ENCODE data around the gene MYO5B. TPM values are rescaled to one million over a fixed set of nuclear protein-coding genes. Genes with fewer than 3 reads are reported as not detected.

The MYO5B gene
- total RNA-seq, 4 donors from 2014 or later = 105 to 213 (median 183) TPM

DNA sequence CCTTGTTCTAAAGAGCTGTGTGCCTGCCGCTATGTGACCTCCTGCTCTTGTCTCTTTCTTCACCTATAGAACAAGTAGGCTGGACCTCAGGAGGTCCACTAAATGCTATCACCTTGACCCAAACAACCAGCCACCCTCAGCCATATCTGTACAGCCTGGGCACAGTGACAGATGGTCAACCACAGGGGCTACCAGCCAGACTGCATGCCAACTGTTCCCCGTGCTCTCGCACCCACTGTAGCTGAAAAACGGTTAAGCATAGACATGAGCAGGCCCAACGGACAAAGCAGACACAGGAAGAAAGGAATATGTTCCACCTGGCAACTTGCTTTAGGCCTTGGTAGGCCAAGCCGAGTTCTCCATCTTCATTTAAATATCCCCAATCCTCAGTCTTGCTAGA, 338.5 kb downstream of the MYO5B start:
- H3K36me3 ChIP-seq = peaks cover 0 to 11% (median 0%) of the 10 kb centered on the region in 3 donors
- DNase-seq = no peak
- no peak overlapping the region for H3K4me3 ChIP-seq
- TF ChIP-seq, protein P1, sequence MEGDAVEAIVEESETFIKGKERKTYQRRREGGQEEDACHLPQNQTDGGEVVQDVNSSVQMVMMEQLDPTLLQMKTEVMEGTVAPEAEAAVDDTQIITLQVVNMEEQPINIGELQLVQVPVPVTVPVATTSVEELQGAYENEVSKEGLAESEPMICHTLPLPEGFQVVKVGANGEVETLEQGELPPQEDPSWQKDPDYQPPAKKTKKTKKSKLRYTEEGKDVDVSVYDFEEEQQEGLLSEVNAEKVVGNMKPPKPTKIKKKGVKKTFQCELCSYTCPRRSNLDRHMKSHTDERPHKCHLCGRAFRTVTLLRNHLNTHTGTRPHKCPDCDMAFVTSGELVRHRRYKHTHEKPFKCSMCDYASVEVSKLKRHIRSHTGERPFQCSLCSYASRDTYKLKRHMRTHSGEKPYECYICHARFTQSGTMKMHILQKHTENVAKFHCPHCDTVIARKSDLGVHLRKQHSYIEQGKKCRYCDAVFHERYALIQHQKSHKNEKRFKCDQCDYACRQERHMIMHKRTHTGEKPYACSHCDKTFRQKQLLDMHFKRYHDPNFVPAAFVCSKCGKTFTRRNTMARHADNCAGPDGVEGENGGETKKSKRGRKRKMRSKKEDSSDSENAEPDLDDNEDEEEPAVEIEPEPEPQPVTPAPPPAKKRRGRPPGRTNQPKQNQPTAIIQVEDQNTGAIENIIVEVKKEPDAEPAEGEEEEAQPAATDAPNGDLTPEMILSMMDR (IDR thresholded peaks at IDR 0.05) = no peak
- TF ChIP-seq POLR2A (IDR thresholded peaks at IDR 0.05) = no peak
- H3K27ac ChIP-seq = no peak overlapping the region
- peaks cover 0 to 22% (median 3%) of the 10 kb centered on the region in 4 donors for H3K4me1 ChIP-seq
- H3K27me3 ChIP-seq = no peaks in the 10 kb centered on the region
- no peaks in the 10 kb centered on the region for H3K9me3 ChIP-seq

DNA sequence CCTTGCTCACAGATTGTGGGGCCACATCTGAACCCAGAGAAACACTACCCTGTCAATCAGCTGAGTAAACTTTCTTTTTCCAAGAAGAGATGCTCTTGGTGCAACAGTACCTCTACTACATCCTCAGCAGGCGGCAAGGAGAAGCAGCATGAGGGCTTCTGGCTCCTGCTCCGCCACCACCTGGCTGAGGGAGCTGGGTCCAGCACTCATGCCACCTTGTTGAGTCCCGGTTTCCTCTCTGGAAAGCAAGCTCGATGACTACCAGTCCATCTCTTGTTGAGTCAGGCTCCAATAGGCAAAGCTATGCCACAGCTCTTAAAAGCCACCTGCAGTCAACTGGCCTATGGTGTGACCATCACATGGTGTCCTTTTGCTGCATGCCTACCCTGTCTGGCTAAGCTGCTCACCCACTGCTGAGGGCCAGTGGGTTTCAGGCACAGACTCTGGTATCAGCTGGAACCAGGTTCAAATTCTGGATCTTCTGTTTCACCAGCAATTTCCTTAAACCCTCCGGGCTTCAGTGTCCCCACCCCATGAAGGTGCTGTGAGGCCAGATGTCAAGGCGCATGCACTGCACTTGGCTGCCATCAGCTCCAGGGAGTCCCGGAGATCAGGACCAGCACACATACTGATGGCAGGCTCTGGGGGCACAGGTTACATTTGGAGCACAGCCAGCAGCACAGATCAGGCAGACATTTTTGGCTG, 339.1 kb downstream of the MYO5B start:
- no peak for TF ChIP-seq POLR2A (IDR thresholded peaks at IDR 0.05)
- TF ChIP-seq, protein P1 (IDR thresholded peaks at IDR 0.05) = no peak
- Histone ChIP-seq H3K4me3 (no peak overlapping the region), H3K27me3 (no peaks in the 10 kb centered on the region), H3K36me3 (peaks cover 0 to 11% (median 0%) of the 10 kb centered on the region in 3 donors), H3K27ac (no peak overlapping the region), H3K4me1 (peaks cover 0 to 22% (median 3%) of the 10 kb centered on the region in 4 donors), H3K9me3 (no peaks in the 10 kb centered on the region)
- no peak for DNase-seq

DNA sequence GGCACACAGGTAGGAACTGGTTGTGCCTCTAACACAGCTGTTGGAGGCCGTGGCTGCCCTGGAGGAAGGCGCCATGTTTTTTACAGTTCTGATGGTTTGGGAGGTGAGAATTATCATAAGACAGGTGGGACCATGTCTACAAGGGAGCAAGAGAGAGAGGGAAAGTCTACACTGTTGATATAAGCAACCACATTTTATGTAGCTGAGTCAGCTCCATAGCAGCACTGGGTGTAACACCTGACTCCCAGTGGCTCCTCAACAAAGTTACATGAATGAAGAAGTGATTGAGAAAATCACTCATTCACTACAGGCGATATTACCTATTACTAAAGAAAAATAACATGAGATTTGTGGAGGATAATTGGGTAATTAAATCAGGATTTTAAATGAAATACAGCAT, 340.3 kb downstream of the MYO5B start:
- H3K36me3 ChIP-seq = peaks cover 0 to 11% (median 0%) of the 10 kb centered on the region in 3 donors

DNA sequence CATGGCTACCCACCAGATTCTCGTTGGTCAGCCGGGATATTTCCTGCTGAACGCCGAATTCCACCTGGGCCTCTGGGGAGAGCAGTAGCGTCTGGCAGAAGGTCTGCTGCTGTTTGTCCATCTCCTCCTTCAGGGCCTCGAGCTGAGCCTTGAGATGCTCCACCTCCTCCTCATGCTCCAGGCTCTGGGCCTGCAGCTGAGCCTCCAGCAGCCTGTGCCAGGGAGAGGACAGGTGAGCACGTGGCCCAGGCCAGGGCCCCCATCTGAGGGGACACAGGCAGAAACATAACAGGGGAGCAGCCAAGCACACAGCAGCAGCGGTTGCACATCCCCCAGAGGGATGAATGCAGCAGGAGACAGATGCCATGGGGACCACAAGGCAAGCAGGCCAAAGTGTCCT, 341.5 kb downstream of the MYO5B start:
- H3K36me3 ChIP-seq = peaks cover 0 to 11% (median 0%) of the 10 kb centered on the region in 3 donors

More for the DNA sequence above, 340.3 kb downstream of the MYO5B start:
- Histone ChIP-seq H3K27me3 (no peaks in the 10 kb centered on the region), H3K27ac (no peak overlapping the region), H3K9me3 (no peaks in the 10 kb centered on the region), H3K4me1 (peaks cover 0 to 18% (median 3%) of the 10 kb centered on the region in 4 donors), H3K4me3 (no peak overlapping the region)
- TF ChIP-seq POLR2A (IDR thresholded peaks at IDR 0.05) = no peak
- TF ChIP-seq, protein P1 (IDR thresholded peaks at IDR 0.05) = no peak
- no peak for DNase-seq

DNA sequence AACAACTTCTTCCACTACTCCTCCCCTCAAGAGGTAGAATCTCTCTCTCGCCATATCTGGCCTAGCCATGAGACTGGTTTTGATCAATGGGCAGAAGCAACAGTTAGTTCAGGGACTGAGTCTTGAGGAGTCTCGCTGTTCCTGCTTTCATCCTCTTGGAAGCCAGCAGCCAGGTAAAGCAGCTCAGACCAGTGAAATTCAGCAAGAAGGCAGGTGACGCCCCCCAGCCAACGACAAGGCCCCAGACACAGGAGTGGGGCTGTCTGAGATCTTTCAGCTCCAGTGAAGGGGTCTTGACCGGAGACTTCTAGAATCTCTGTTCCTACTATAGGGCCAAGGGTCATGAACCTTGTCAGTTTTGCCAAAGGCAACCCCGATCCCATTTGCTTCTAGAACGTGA, 341.9 kb downstream of the MYO5B start:
- DNase-seq = no peak
- no peaks in the 10 kb centered on the region for H3K9me3 ChIP-seq
- H3K36me3 ChIP-seq = peaks cover 0 to 11% (median 0%) of the 10 kb centered on the region in 3 donors
- no peak overlapping the region for H3K27ac ChIP-seq
- H3K27me3 ChIP-seq = no peaks in the 10 kb centered on the region
- no peak overlapping the region for H3K4me3 ChIP-seq
- peaks cover 0 to 16% (median 3%) of the 10 kb centered on the region in 4 donors for H3K4me1 ChIP-seq
- TF ChIP-seq, protein P1 (IDR thresholded peaks at IDR 0.05) = no peak
- no peak for TF ChIP-seq POLR2A (IDR thresholded peaks at IDR 0.05)

More for the DNA sequence above, 341.5 kb downstream of the MYO5B start:
- peaks cover 0 to 16% (median 3%) of the 10 kb centered on the region in 4 donors for H3K4me1 ChIP-seq
- H3K27ac ChIP-seq = no peak overlapping the region
- H3K27me3 ChIP-seq = no peaks in the 10 kb centered on the region
- peak in 1 of 3 donors; percentile 0 for DNase-seq
- no peak for TF ChIP-seq POLR2A (IDR thresholded peaks at IDR 0.05)
- TF ChIP-seq, protein P1 (IDR thresholded peaks at IDR 0.05) = no peak
- H3K9me3 ChIP-seq = no peaks in the 10 kb centered on the region
- H3K4me3 ChIP-seq = no peak overlapping the region

All from Peyer's patch (tissue), 4 donors.